Suppressor macrophage treated with lipopolysaccharide for 1 hour (primary cell): ENCODE results near the gene NPLOC4.
"Not testable (repeated sequence)": the region's sequence is repeated elsewhere in the genome, so short reads cannot be mapped to it uniquely, and the experiment has no call there.

Experiments
- DNase-seq, 3 donors: peaks; one replicate each; pipeline ENCODE4 v3.0.0-alpha.2; 2020 to 2022

Gene NPLOC4

DNA sequence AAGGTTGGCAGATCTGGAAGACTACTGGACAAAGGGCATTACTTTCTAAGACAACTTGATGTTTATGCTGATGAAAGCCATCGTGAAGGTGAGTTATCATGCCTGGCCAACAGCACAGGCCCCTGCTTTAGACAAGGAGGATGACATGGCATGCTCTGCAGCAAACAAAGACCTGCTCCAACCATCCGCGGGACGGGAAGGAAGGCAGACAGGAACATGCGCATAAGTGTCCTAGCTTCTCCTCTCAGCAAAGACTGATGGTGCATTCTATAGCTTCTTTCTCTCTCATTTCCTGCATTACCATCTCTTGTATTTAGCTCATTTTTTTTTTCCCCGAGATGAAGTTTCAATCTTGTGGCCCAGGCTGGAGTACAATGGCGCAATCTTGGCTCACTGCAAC, 5.4 kb downstream of the NPLOC4 start:
- DNase-seq = no peak

GRCh38 chr17:81630274-81630673, 6.6 kb downstream of the NPLOC4 start:
- DNase-seq = no peak

- no peak for DNase-seq
These were observed 15.3 kb downstream of the NPLOC4 start for GRCh38 chr17:81621494-81622130.

- not testable (repeated sequence) for DNase-seq
These were observed 18.6 kb downstream of the NPLOC4 start for GRCh38 chr17:81618307-81618706.

GRCh38 chr17:81616877-81617276, 20.0 kb downstream of the NPLOC4 start:
- no peak for DNase-seq

- DNase-seq = no peak
These were observed 21.4 kb downstream of the NPLOC4 start for GRCh38 chr17:81615401-81615930.

DNA sequence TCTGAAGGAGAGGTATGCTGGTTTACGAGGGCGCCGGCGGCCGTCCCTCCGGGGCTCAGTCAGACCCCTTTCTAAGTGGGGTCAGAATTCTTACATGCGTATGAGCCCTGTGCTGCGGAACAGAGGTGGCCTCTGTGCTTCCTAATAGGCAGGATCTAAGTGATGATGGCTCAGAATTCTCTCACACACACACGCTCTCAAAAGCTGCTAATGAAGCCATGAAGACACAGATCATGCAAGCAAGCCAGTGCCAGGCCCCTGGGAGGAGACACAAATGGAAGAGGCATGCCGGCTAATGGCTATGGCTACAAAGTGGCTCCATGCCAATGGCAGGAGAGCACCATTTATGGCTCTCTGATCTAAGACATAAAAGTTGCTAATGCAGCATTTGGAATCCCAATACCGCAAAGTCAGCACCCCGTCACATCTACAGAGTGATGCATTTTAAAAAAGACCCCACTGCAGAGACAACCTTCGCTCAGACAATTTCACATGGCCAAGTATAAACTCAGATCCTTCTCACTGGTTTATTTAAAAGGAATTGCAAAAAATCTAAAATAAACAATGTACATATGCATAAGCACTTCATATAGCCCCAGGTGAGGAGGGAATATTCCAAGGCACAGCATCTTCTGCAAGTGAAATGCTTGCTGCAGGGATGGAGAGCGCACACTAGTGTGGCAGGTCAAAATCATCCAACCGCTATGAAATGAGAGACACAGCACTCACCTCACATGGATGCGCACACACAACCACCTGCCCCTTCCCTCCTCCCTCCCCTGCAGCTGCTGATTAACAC, 24.5 kb downstream of the NPLOC4 start:
- DNase-seq = no peak

DNA sequence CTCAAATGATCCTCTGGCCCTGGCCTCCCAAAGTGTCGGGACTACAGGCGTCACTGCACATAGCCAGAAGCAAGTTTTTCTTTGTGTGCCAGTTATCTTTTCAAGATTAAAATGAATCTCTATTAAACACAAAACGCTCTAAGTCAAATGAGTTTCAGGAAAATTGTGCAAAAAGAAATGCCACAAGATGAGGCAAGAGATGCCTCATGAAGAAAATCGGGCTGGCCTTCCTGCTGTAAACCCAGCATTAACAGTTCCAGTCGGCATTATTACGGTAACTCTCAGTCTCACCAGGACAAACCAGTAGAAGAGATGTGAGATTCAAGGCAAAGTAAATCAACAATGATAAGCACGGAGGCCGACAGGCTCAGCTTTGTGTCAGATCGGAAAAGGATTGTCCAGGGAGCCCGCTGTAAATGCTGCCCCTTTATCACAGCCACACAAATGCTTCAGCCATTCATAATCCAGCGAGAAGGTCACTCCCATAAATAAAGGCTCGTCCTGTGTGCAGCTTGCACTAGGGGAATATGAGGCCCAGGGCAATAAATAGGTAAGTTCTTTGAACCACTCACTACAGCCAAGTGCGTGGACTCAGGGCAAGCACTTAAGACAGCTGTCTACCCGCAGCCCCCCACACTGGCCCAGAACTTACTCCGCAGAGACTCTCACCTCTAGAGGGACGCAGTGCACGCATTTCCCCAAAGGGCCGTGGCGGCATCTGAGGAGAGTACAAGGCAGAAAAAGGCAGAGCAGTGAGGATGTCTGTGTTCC, 27.2 kb downstream of the NPLOC4 start:
- DNase-seq = no peak

DNA sequence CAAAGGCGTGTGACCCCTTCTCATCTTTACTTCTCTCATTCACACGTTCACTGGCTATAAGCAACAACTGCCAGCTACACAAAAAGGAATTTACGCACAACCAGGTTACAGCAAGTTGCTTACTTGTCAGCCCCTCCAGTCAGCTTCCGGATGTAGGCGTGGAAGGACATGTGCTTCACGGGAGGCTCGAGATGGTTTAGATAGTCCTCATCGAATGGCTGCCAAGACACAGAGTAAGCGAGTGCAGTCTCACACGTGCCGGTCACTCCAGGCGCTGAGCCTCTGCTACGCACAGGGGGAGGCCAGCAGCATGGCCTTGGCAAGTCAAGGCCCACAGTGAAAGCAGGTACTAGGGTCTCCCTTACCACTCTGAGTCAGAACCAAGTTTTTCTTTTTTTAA, 28.3 kb downstream of the NPLOC4 start:
- no peak for DNase-seq

- no peak for DNase-seq
These were observed 28.8 kb downstream of the NPLOC4 start for GRCh38 chr17:81608082-81608481.

- DNase-seq = no peak
These were observed 29.5 kb downstream of the NPLOC4 start for GRCh38 chr17:81607431-81607830.

GRCh38 chr17:81603846-81604610, 32.9 kb downstream of the NPLOC4 start:
- DNase-seq = no peak

DNA sequence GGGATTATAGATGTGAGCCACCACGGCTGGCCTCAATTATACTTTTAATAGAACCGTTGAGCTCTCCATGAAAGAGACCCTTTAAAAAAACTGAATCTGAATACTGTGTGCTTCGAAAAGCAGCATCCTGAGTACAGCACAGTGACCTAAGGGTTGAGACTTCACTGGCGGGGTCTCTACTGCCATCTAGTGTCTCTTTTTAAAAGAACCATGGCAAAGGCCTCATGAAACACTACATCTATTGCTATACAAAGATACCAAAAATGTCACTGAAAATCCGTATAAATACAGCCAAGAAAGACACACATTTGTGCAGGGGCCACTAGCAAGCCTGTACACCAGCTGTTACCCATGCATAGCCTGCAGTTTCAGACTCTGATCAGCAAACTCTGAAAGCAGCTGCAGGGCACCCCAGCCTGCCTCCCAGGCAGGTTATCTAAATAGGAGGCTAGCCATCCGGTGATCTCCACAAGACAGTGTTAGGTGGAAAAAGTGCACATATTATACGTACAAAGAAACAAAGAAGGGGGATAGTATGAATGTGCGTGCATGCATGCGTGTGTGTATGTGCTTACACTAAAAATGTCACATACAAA, 35.3 kb downstream of the NPLOC4 start:
- peak; percentile 68 to 78 (median 74) for DNase-seq

DNA sequence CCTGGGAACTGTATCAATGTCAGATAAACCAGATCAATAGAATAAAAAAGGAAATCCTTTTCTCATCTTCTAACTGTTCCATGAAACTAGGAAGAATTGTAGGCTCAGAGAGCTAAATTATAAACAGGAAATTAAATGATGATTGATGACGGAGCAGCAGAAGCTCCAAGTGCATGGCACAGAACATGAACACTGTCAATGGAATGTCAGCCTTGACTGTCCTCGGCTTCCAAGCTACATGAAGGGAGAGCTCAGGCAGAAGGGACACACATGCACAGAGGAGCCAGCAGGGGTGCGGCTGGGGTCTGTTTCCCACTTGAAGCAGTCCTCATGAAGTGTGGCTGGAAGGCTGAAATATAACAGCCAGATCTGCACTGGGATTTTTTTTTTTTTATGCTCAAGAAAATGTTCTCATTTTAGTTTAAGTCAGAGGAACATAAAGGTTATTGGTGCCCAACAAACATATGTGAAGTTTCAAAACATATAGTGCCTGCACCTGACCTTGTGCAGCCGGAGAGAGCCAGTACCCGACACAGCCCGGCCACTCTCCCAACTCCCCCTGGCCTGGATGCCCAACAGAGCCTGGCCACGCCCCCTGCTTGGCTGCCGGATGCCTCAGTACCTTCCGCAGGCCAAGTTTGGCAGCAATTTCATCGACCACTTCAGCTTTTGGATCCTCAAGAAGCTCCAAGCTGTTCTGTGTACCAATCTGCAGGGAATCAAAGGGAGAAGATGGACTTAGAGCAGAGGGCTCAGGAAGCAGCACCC, 37.0 kb downstream of the NPLOC4 start:
- no peak for DNase-seq

DNA sequence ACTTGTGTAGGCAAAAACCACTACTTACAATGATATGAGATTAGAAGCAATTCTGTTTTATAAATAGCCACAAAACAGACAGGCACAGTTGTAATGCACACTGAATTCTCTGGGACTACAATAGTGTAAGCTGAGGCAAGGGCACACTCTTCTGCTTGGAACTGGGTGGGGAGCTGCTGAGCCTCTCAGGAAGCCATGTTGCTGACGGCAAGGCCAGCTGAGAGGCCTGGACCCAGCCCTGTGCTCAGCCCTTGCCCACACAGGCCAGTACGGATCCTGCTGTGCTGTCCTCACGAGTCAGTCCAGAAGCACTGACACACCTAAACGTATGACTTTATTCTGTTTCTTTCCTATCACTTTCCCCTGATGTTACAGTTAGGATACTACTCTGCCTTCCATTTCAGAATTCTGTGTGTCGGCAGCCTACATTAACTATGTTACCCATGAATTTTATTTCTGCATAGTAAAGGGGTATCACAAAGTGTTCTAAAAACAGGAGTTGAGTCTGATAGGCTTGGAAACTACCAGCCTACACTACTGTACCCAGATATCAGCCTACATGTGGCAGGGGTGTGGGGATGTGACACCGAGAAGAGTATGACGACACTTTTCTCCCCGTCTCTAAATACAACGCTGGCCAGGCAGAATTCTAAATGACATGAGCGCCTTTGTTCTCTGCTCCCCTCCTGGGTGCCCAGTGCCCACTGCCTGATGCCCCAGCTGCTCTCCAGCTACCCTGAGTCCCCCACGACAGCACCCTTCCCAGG, 43.6 kb downstream of the NPLOC4 start:
- DNase-seq = no peak

DNA sequence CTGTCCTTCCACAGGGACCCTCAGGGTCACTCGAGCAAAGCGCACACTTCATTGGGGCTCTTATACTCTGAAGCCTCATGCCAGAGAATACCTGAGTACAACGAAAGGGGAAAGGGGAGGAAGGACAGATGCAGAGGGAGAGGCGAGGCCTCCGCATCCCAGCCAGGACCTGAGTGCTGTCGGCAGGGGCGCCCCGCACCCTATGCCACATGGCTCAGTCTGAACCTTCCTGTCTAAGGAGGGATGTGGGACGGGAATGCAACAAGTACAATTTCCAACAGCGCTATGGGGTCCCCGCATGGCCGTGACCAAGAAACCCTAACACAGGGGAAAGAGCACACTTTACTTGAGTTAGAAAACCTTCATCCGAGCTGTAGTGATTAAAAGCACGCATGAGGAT, 44.9 kb downstream of the NPLOC4 start:
- no peak for DNase-seq

- DNase-seq = no peak
These were observed 46.8 kb downstream of the NPLOC4 start for GRCh38 chr17:81590121-81590520.

DNA sequence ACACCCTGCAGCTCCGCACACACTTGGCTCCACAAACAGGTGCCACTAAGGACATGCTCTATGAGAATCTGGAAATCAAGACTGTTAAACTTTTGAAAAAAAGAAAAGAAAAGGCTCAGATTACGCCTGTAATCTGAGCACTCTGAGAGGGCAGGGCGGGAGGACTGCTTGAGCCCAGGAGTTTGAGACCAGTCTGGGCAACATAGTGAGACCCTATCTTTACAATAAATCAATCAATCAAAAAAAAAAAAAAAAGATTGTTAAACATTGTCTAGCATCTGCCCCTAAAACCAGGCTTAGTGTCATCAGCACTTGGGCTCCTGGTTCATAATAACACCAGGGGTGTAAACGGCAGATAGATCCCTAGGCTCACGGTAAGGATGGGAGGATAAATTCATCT, 47.3 kb downstream of the NPLOC4 start:
- DNase-seq = no peak

DNA sequence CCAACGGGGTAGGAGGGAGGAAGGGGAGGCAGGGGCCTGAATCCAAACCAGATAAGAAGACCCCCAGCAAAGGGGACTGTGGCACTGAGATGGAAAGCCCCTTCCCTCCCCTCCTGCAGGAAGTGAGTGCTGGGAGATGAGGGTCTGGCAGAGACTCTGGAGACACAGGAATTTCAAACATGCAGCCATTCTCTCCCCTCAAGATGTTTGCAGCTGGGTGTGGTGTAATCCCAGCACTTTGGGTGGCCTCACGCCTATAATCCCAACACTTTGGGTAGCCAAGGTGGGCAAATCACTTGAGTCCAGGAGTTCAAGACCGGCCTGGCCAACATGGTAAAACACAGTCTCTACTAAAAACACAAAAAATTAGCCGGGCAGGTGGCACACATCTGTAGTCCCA, 50.8 kb downstream of the NPLOC4 start:
- DNase-seq = no peak

- DNase-seq = not testable (repeated sequence)
These were observed 52.1 kb downstream of the NPLOC4 start for GRCh38 chr17:81584771-81585170.
